Endothelial cell of umbilical vein (primary cell): ENCODE measurements around the gene EIF4B. TPM values are rescaled to one million over a fixed set of nuclear protein-coding genes. Genes with fewer than 3 reads are reported as not detected.

Source experiments
- BruUV-seq: library from RNA; stranded (reverse); fragments of 400-500 nt; replicated peaks from 2 replicates; lab custom pipeline; 2021; lab: Mats Ljungman, UMichigan
- CTCF ChIA-PET: fragments of 300-600, 350-600 bp; sonication (Branson Sonifier 250); formaldehyde crosslinking; loops from one replicate; lab custom pipeline; 2021; ENCODE audit warnings: antibody characterized with exemption, inconsistent platforms; lab: Charles Lee
- POLR2A ChIA-PET: fragments of 300-600, 350-600 bp; sonication (Branson Sonifier 250); formaldehyde crosslinking; loops from one replicate; lab custom pipeline; 2021; ENCODE audit warnings: antibody characterized with exemption, inconsistent platforms; lab: Charles Lee
- DNase-seq: peaks from one replicate; pipeline ENCODE4 v3.0.0-alpha.2; 2011; ENCODE audit warnings: low read depth, low spot score
- FAIRE-seq: peaks from 2 replicates; lab custom pipeline; 2011; peaks lifted over from hg19 to GRCh38; lab: Jason Lieb, UNC
- H2AFZ ChIP-seq: 2 replicates; pipeline ENCODE4 v1.6.0; 2012; ENCODE audit warnings: low read depth, low read length, control low read depth, inconsistent platforms
- H3K27ac ChIP-seq: 2 replicates; pipeline ENCODE4 v1.5.1; 2011; ENCODE audit warnings: low read depth, mild to moderate bottlenecking, control low read depth, low read length, moderate library complexity; ENCODE audit not compliant: insufficient read depth
- H3K27me3 ChIP-seq, 2 experiments: 2 replicates each; pipeline versions ENCODE4 v1.6.0 to v1.6.1; 2011; ENCODE audit warnings: low read length in 2 of 2, mixed read lengths in 1 of 2; ENCODE audit not compliant: control insufficient read depth in 2 of 2, insufficient read depth in 2 of 2
- H3K36me3 ChIP-seq, 2 experiments: 2 replicates in 1 of 2; 3 replicates in 1 of 2; pipeline ENCODE4 v1.5.1; 2011; ENCODE audit warnings: low read length in 2 of 2, mild to moderate bottlenecking in 1 of 2, moderate library complexity in 1 of 2; ENCODE audit not compliant: control insufficient read depth in 2 of 2, insufficient read depth in 2 of 2; ENCODE audit errors: extremely low read depth in 1 of 2
- H3K4me1 ChIP-seq: 3 replicates; pipeline ENCODE4 v1.5.1; 2011; ENCODE audit warnings: mild to moderate bottlenecking, low read length; ENCODE audit not compliant: control insufficient read depth, insufficient read depth; ENCODE audit errors: extremely low read depth
- H3K4me2 ChIP-seq: 2 replicates; pipeline ENCODE4 v1.6.1; 2011; ENCODE audit warnings: low read length, control low read depth, mixed read lengths; ENCODE audit not compliant: insufficient read depth
- H3K4me3 ChIP-seq, 3 experiments: fragments of 200-600 bp in 1 of 3; sonication (generic), shearing (Covaris generic) in 1 of 3; replicated peaks in 1 of 3; 2 replicates each; pipeline ENCODE4 v1.5.1; 2011 to 2016; ENCODE audit warnings: control low read depth in 3 of 3, low read length in 3 of 3, mild to moderate bottlenecking in 2 of 3, inconsistent platforms in 1 of 3, low read depth in 1 of 3, moderate library complexity in 1 of 3; ENCODE audit not compliant: insufficient read depth in 1 of 3
- H3K79me2 ChIP-seq: 2 replicates; pipeline ENCODE4 v1.6.0; 2012; ENCODE audit warnings: low read length, inconsistent platforms; ENCODE audit not compliant: control insufficient read depth, insufficient read depth
- H3K9ac ChIP-seq: replicated peaks from 2 replicates; pipeline ENCODE3; 2011; ENCODE audit warnings: low read length, control low read depth; ENCODE audit not compliant: insufficient read depth; ENCODE audit errors: extremely low read depth
- H3K9me1 ChIP-seq: replicated peaks from 3 replicates; pipeline ENCODE4 v1.6.0; 2011; ENCODE audit warnings: mild to moderate bottlenecking, low read length; ENCODE audit not compliant: control insufficient read depth, insufficient read depth; ENCODE audit errors: extremely low read depth
- H3K9me3 ChIP-seq: replicated peaks from 2 replicates; pipeline ENCODE4 v1.5.1; 2012; ENCODE audit warnings: low read length, inconsistent platforms; ENCODE audit not compliant: control insufficient read depth, insufficient read depth
- H4K20me1 ChIP-seq: replicated peaks from 2 replicates; pipeline ENCODE3; 2011; ENCODE audit warnings: mild to moderate bottlenecking, low read length; ENCODE audit not compliant: control insufficient read depth, insufficient read depth; ENCODE audit errors: extremely low read depth
- CTCF ChIP-seq, 2 donors: IDR thresholded peaks; 1 replicate in 1 of 2; 2 replicates in 1 of 2; pipeline ENCODE4 v1.5.1; 2011; ENCODE audit warnings: low read length in 2 of 2, mild to moderate bottlenecking in 2 of 2, moderate library complexity in 2 of 2, control low read depth in 1 of 2, inconsistent platforms in 1 of 2, low read depth in 1 of 2; ENCODE audit not compliant: insufficient read depth in 1 of 2; ENCODE audit errors: extremely low read depth in 1 of 2
- EZH2 ChIP-seq: IDR thresholded peaks from 2 replicates; pipeline ENCODE4 v1.6.1; 2012; ENCODE audit warnings: borderline replicate concordance, low read depth, mild to moderate bottlenecking, moderate library complexity, low read length, inconsistent platforms; ENCODE audit not compliant: severe bottlenecking
- FOS ChIP-seq: IDR thresholded peaks from 2 replicates; pipeline ENCODE4 v1.6.1; 2011; ENCODE audit warnings: mild to moderate bottlenecking, low read length, moderate library complexity, borderline replicate concordance; ENCODE audit not compliant: insufficient read depth
- GATA2 ChIP-seq: IDR thresholded peaks from 2 replicates; pipeline ENCODE4 v1.7.0; 2011; ENCODE audit warnings: low read depth, mild to moderate bottlenecking, moderate library complexity, mixed read lengths, low read length; ENCODE audit not compliant: insufficient read length, insufficient read depth
- JUN ChIP-seq: IDR thresholded peaks from 2 replicates; pipeline ENCODE4 v1.6.1; 2011; ENCODE audit warnings: borderline replicate concordance, low read depth; ENCODE audit not compliant: insufficient read length, insufficient read depth
- MAX ChIP-seq: IDR thresholded peaks from 2 replicates; pipeline ENCODE4 v1.6.1; 2011; ENCODE audit not compliant: insufficient read depth, insufficient read length
- MYC ChIP-seq: IDR thresholded peaks from one replicate; pipeline ENCODE4 v1.6.1; 2011; ENCODE audit warnings: mild to moderate bottlenecking, low read depth, low read length
- POLR2A ChIP-seq: IDR thresholded peaks from 2 replicates; pipeline ENCODE4 v1.6.1; 2012; ENCODE audit warnings: low read depth, mild to moderate bottlenecking, control low read depth, low read length
- POLR2AphosphoS5 ChIP-seq: IDR thresholded peaks from 2 replicates; pipeline ENCODE4 v1.6.1; 2012; ENCODE audit warnings: low read depth, mild to moderate bottlenecking, control low read depth, low read length, moderate library complexity; ENCODE audit not compliant: insufficient read depth
- dilution Hi-C: fragments of 300-500 bp; cut with MboI; formaldehyde crosslinking; loops from one replicate; pipeline ENCODE4 v1.15.0; 2019; ENCODE audit warnings: low sequenced_read_pairs; ENCODE audit not compliant: extremely low pct_ligation_motif_present
- intact Hi-C: fragments of 100-400 bp; cut with micrococcal nuclease; formaldehyde crosslinking; loops from one replicate; pipeline ENCODE4 v1.10.0; 2022
- polyA plus RNA-seq, 4 experiments: library from polyadenylated mRNA; depleted of rRNA in 3 of 4; stranded (reverse) in 3 of 4; unstranded in 1 of 4; fragments of >200 nt; gene quantifications; 2 replicates each; pipeline versions ENCODE4 v1.2.1 to v1.2.3, GENCODE V29; 2011 to 2012; ENCODE audit warnings: missing spikeins in 1 of 4
- total RNA-seq: library from RNA; stranded (reverse); gene quantifications from 2 replicates; pipeline ENCODE4 v1.2.3, GENCODE V29; 2021

The EIF4B gene
- total and polyA plus RNA-seq, 2 donors (not counting 3 experiments of a cell fraction or from before 2014, with no cell fraction given), result 233 to 382 TPM

GRCh38 chr12:53044896-53045695 lies 38.8 kb downstream of the EIF4B start:
- Histone ChIP-seq H4K20me1 (no peaks in the 10 kb centered on the region), H3K9ac (no peak overlapping the region), H3K9me1 (no peaks in the 10 kb centered on the region), H3K79me2 (no peaks in the 10 kb centered on the region), H3K27me3 (no peaks in the 10 kb centered on the region), H2AFZ (no peak overlapping the region), H3K4me2 (no peak overlapping the region), H3K4me3 (no peak overlapping the region), H3K9me3 (no peaks in the 10 kb centered on the region), H3K27ac (no peak overlapping the region), H3K4me1 (peaks cover 38% of the 10 kb centered on the region), H3K36me3 (no peaks in the 10 kb centered on the region)
- TF ChIP-seq JUN, result no peak
- TF ChIP-seq POLR2A, result no peak
- TF ChIP-seq MAX, result no peak
- no peak for TF ChIP-seq FOS
- POLR2A ChIA-PET, result no interaction called here
- DNase-seq, result no peak
- CTCF ChIA-PET, result interaction anchor here (1.4 to 4.5 kb wide), 3 partner anchors 8 to 20 kb away, joined by 5 to 45 read pairs (median 8); no protein-coding TSS in a partner anchor
- BruUV-seq, result no TSS peak
- intact Hi-C loops (no loop called here), dilution Hi-C loops (no loop called here)
- FAIRE-seq, result no peak

- Histone ChIP-seq H2AFZ (no peak overlapping the region), H3K4me1 (peaks cover 37% of the 10 kb centered on the region), H3K4me3 (no peak overlapping the region), H3K9me3 (no peaks in the 10 kb centered on the region), H3K36me3 (no peaks in the 10 kb centered on the region), H4K20me1 (no peaks in the 10 kb centered on the region), H3K9ac (no peak overlapping the region), H3K27ac (no peak overlapping the region), H3K79me2 (peaks cover 6% of the 10 kb centered on the region), H3K9me1 (no peaks in the 10 kb centered on the region), H3K27me3 (no peaks in the 10 kb centered on the region), H3K4me2 (no peak overlapping the region)
- no peak for FAIRE-seq
- intact Hi-C loops, result no loop called here
- no peak for TF ChIP-seq MAX
- TF ChIP-seq FOS, result no peak
- TF ChIP-seq CTCF (IDR thresholded peaks at IDR 0.05; ENCODE audit: extremely low read depth in 1 of 2, insufficient read depth in 1 of 2, low read depth in 1 of 2, low read length in 2 of 2), result no peak
- TF ChIP-seq GATA2, result no peak
- TF ChIP-seq POLR2A, result no peak
- TF ChIP-seq JUN, result no peak
- no peak for TF ChIP-seq MYC
- TF ChIP-seq EZH2, result no peak
- no peak for TF ChIP-seq POLR2AphosphoS5
- CTCF ChIA-PET, result interaction anchor here (1.3 to 4.5 kb wide), 2 partner anchors 19 to 152 kb away, joined by 4 to 45 read pairs; no protein-coding TSS in a partner anchor
- DNase-seq, result no peak
- POLR2A ChIA-PET, result no interaction called here
- dilution Hi-C loops, result no loop called here
- no TSS peak for BruUV-seq
Measured at GRCh38 chr12:53045696-53046045, 39.4 kb downstream of the EIF4B start.
